ENCODE data around the gene ZNF689.
A peak's percentile ranks its signal among the peaks of the same experiment; 100 is the strongest.

ZNF689 gene

DNA sequence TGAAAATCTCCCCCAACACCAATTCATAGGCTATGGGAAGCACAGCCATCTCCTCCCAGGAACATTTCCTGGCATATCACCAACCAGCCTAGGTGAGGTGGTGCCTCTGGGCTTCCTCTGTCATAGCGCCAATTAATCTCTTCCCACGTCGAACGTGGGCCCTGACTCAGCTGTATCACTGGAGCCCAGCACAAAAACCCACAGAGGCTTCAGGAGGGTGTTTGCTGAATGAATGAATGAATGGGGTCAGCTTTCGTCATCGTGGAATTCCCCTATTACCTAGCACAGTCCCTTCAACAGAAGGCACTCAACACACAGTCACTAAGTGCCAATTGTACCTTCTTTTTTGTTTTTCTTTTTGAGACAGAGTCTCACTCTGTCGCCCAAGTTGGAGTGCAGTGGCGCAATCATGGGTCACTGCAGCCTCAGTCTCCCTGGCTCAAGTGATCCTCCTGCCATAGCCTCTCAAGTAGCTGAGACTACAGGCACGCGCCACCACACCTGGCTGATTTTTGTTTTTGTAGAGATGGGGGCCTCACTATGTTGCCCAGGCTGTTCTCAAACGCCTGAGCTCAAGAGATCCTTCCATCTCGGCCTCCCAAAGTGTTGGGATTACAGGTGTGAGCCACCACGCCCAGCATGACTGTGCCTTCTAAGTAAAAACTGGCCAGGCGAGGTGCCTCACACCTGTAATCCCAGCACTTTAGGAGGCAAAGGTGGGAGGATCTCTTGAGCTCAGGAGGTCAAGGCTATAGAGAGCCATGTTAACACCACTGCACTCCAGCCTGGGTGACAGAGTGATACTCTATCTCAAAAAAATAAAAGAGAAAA is 42.8 kb downstream of the ZNF689 start:
- H3K9ac ChIP-seq (ENCODE audit: insufficient read length): no peak overlapping the region
- DNase-seq (ENCODE audit: low read depth, low spot score): no peak
- no peak overlapping the region for H3K27ac ChIP-seq
- no peak for TF ChIP-seq EZH2 (IDR thresholded peaks at IDR 0.05)
- no peak for TF ChIP-seq POLR2AphosphoS5 (IDR thresholded peaks at IDR 0.05; ENCODE audit: borderline replicate concordance, low read depth, low read length)
- no peak for TF ChIP-seq FOXP2 (optimal IDR thresholded peaks at IDR 0.05; ENCODE audit: control extremely low read depth, extremely low read length, insufficient read depth)
- no peaks in the 10 kb centered on the region for H3K9me3 ChIP-seq (ENCODE audit: low read depth, low read length)
- H3K4me3 ChIP-seq: 0 out of 2 replicates have a peak overlapping the region, but pooled peaks have one; percentile 17
- H3K36me3 ChIP-seq (ENCODE audit: insufficient read depth, low read length): no peaks in the 10 kb centered on the region

DNA sequence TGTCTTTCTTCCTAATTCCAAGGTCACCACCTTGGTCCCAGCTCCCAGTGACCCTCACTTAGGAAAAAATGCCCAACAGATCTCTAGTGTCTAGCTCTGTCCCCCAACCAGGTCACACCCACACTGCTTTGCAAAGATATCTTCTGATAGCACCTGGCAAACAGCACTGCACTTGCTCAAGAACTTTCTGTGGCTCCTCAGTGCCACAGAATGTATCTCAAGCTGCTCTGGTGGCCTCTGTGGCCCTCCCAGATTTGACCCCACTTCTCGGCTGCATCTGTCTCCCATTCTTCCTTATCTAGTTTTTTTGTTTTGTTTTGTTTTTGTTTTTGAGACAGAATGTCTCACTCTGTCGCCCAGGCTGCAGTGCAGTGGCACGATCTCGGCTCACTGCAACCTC is 43.7 kb downstream of the ZNF689 start:
- no peak overlapping the region for H3K9ac ChIP-seq (ENCODE audit: insufficient read length)
- DNase-seq (ENCODE audit: low read depth, low spot score): no peak
- H3K4me3 ChIP-seq: no peak overlapping the region
- no peaks in the 10 kb centered on the region for H3K9me3 ChIP-seq (ENCODE audit: low read depth, low read length)
- H3K27ac ChIP-seq: no peak overlapping the region
- H3K36me3 ChIP-seq (ENCODE audit: insufficient read depth, low read length): no peaks in the 10 kb centered on the region
- TF ChIP-seq POLR2AphosphoS5 (IDR thresholded peaks at IDR 0.05; ENCODE audit: borderline replicate concordance, low read depth, low read length) (no peak), FOXP2 (optimal IDR thresholded peaks at IDR 0.05; ENCODE audit: control extremely low read depth, extremely low read length, insufficient read depth) (no peak), EZH2 (IDR thresholded peaks at IDR 0.05) (no peak)

DNA sequence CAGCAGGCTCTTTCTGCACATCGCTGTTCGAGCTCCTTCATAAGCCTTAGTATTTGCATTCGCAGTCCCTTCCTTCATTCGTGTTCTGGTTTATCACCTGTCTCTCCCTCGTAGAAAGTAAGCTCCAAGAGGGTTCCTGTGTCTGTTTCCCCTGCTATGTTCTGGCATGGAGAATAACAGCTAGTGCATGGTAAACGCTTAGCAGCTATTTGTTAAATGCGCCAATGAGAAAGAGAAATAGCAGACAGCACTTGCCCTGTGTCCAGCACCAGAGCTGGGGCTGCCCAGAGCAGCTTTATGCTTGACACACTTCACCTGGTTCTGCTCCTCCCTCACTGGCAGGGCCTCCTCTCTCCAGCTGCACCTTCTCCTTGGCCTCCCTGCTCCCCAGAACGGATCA is 44.2 kb downstream of the ZNF689 start:
- no peaks in the 10 kb centered on the region for H3K36me3 ChIP-seq (ENCODE audit: insufficient read depth, low read length)
- H3K27ac ChIP-seq: no peak overlapping the region
- H3K9me3 ChIP-seq (ENCODE audit: low read depth, low read length): no peaks in the 10 kb centered on the region
- no peak overlapping the region for H3K4me3 ChIP-seq
- no peak overlapping the region for H3K9ac ChIP-seq (ENCODE audit: insufficient read length)
- DNase-seq (ENCODE audit: low read depth, low spot score): no peak
- TF ChIP-seq FOXP2 (optimal IDR thresholded peaks at IDR 0.05; ENCODE audit: control extremely low read depth, extremely low read length, insufficient read depth): no peak
- TF ChIP-seq EZH2 (IDR thresholded peaks at IDR 0.05): no peak
- TF ChIP-seq POLR2AphosphoS5 (IDR thresholded peaks at IDR 0.05; ENCODE audit: borderline replicate concordance, low read depth, low read length): no peak

DNA sequence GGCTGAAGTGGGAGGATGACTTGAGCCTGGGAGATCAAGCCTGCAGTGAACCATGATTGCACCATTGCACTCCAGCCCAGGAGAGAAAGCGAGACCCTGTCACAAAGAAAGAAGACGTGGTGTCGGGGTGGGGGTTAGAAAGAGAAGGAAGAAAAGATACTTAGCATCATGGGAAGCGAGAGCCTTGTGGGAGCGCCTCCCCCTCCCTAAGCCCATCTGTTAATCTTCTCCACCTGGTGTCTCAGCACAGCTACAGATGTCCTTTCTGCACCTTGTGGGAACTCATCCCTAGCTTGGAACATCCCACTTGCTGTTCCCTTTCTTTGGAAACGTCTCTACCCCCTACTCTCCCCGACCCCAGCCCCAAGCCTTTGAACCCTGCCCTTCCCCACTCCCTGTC is 44.7 kb downstream of the ZNF689 start:
- TF ChIP-seq FOXP2 (optimal IDR thresholded peaks at IDR 0.05; ENCODE audit: control extremely low read depth, extremely low read length, insufficient read depth) (no peak), EZH2 (IDR thresholded peaks at IDR 0.05) (no peak), POLR2AphosphoS5 (IDR thresholded peaks at IDR 0.05; ENCODE audit: borderline replicate concordance, low read depth, low read length) (no peak)
- DNase-seq (ENCODE audit: low read depth, low spot score): no peak
- no peak overlapping the region for H3K4me3 ChIP-seq
- H3K9ac ChIP-seq (ENCODE audit: insufficient read length): no peak overlapping the region
- H3K36me3 ChIP-seq (ENCODE audit: insufficient read depth, low read length): no peaks in the 10 kb centered on the region
- no peaks in the 10 kb centered on the region for H3K9me3 ChIP-seq (ENCODE audit: low read depth, low read length)
- no peak overlapping the region for H3K27ac ChIP-seq

DNA sequence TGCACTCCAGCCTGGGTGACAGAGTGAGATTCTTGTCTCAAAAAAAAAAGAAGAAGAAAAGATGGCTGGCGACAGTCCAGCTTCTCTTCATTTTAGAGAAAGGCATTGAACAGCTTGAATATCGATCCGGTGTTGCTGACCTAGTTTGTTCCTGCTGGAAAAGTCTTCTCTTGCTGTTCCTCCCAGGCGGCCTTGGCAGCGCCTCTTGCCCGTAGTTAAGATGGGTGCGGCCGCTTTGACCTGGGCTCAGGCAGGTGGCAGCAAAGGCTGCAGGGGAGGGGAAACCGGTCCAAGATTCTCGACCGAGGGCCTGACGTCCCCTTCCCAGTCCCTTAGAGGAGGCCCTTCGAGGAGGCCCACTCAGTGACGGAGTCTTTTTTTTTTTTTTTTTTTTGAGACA is 48.2 kb downstream of the ZNF689 start:
- no peak for TF ChIP-seq EZH2 (IDR thresholded peaks at IDR 0.05)
- TF ChIP-seq FOXP2 (optimal IDR thresholded peaks at IDR 0.05; ENCODE audit: control extremely low read depth, extremely low read length, insufficient read depth): no peak
- TF ChIP-seq POLR2AphosphoS5 (IDR thresholded peaks at IDR 0.05; ENCODE audit: borderline replicate concordance, low read depth, low read length): no peak
- H3K27ac ChIP-seq: no peak overlapping the region
- H3K9ac ChIP-seq (ENCODE audit: insufficient read length): no peak overlapping the region
- H3K36me3 ChIP-seq (ENCODE audit: insufficient read depth, low read length): no peaks in the 10 kb centered on the region
- H3K4me3 ChIP-seq: no peak overlapping the region
- DNase-seq (ENCODE audit: low read depth, low spot score): no peak
- H3K9me3 ChIP-seq (ENCODE audit: low read depth, low read length): no peaks in the 10 kb centered on the region

DNA sequence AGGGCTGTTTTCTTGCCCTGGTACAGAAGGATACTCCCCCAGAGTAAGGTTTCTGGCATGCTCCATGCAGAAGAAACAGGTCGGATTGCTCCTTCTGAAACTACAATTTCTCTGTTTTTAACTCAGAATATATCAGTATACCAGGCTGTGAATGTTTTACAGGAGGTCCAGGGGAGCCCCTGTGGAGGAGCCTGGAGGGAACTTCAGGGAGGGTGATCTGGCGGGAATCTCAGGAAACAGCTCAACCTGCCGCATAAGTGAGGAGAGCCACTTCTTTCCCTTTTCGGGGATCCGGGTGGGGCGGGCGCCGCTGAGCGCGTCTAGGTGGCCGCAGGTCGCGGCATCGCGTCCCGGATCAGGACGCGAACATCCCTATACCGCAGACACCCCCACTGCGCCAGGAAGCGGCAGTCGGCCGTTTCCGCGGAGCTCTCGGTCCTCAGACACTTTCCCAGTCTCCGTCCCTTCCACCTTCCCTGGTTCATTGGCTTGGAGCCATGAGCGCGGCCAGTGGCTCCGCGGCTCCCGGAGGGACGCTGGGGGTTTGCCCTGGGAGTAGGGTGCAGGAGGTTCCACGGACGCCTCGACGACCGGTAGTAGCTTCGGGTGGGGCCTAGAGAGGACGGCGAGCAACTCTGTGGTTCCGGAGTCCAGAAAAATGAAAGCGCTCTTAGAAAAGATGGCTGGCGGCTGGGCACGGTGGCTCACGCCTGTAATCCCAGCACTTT is 48.9 kb downstream of the ZNF689 start:
- no peak overlapping the region for H3K9ac ChIP-seq (ENCODE audit: insufficient read length)
- no peak overlapping the region for H3K4me3 ChIP-seq
- TF ChIP-seq EZH2 (IDR thresholded peaks at IDR 0.05) (no peak), POLR2AphosphoS5 (IDR thresholded peaks at IDR 0.05; ENCODE audit: borderline replicate concordance, low read depth, low read length) (no peak), FOXP2 (optimal IDR thresholded peaks at IDR 0.05; ENCODE audit: control extremely low read depth, extremely low read length, insufficient read depth) (no peak)
- no peak overlapping the region for H3K27ac ChIP-seq
- DNase-seq (ENCODE audit: low read depth, low spot score): no peak
- H3K36me3 ChIP-seq (ENCODE audit: insufficient read depth, low read length): no peaks in the 10 kb centered on the region; the same call in 1 of the 2 replicates
- H3K9me3 ChIP-seq (ENCODE audit: low read depth, low read length): no peaks in the 10 kb centered on the region

DNA sequence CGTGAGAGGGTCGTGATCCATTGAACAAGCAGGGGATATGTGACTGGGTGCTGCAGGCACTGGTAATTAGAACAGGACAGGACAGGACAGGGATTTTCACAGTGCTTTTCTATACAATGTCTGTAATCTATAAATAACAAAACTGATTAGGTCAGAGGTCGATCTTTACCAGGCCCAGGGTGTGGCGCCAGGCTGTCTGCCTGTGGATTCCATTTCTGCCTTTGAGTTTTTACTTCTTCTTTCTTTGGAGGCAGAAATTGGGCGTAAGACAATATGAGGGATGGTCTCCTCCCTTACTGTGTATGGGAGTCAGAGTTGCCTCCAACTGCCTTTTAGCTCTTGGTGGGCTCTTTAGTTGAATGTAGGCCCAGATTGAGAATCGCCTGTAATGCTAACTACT is 50.5 kb downstream of the ZNF689 start:
- Histone ChIP-seq H3K36me3 (ENCODE audit: insufficient read depth, low read length) (peaks cover 8% of the 10 kb centered on the region; the same call in 1 of the 2 replicates), H3K27ac (0 out of 2 replicates have a peak overlapping the region, but pooled peaks have one; percentile 82), H3K4me3 (no peak overlapping the region), H3K9ac (ENCODE audit: insufficient read length) (no peak overlapping the region), H3K9me3 (ENCODE audit: low read depth, low read length) (no peaks in the 10 kb centered on the region)
- TF ChIP-seq FOXP2 (optimal IDR thresholded peaks at IDR 0.05; ENCODE audit: control extremely low read depth, extremely low read length, insufficient read depth): no peak
- DNase-seq (ENCODE audit: low read depth, low spot score): no peak

DNA sequence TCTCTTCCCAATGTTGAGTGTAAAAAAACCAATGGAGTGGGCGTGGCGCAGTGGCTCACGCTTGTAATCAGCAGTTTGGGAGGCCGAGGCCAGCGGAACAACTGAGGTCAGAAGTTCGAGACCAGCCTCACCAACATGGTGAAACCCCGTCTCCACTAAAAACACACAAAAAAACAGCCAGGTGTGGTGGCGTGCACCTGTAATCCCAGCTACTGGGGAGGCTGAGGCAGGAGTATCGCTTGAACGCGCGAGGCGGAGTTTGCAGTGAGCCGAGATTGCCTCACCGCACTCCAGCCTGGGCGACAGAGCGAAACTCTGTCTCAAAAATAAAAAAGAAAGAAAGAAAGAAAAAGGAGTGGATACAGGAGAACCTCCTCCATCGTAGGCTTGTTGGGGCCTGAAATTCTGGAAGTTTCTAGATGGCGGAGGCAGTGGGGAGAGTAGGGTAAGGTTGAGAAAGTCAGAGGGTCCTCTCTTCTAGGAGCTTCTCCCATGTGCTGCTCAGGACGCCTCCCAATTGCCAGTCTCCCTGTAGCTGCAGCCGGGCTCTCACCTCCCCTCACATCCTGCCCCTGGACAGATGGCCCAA is 51.3 kb downstream of the ZNF689 start:
- TF ChIP-seq EZH2 (IDR thresholded peaks at IDR 0.05) (no peak), FOXP2 (optimal IDR thresholded peaks at IDR 0.05; ENCODE audit: control extremely low read depth, extremely low read length, insufficient read depth) (no peak), POLR2AphosphoS5 (IDR thresholded peaks at IDR 0.05; ENCODE audit: borderline replicate concordance, low read depth, low read length) (no peak)
- peaks cover 8% of the 10 kb centered on the region; the same call in 1 of the 2 replicates for H3K36me3 ChIP-seq (ENCODE audit: insufficient read depth, low read length)
- H3K9ac ChIP-seq (ENCODE audit: insufficient read length): peak overlapping the region; percentile 95
- peak overlapping the region; percentile 98 for H3K4me3 ChIP-seq
- H3K27ac ChIP-seq: peak overlapping the region; percentile 82
- no peak for DNase-seq (ENCODE audit: low read depth, low spot score)
- no peaks in the 10 kb centered on the region for H3K9me3 ChIP-seq (ENCODE audit: low read depth, low read length)
